Testis (tissue), 2 donors: ENCODE results near the gene STARD5.

Experiments
- CTCF ChIP-seq, 3 experiments: fragments of 450-650 bp in 2 of 3; fragments of 200-600 bp in 1 of 3; sonication (generic) in 1 of 3; IDR thresholded peaks; one replicate each; pipeline ENCODE4 v1.5.1; 2016 to 2019; ENCODE audit warnings: antibody characterized with exemption in 3 of 3, mild to moderate bottlenecking in 2 of 3, moderate library complexity in 1 of 3
- POLR2A ChIP-seq: fragments of 450-650 bp; IDR thresholded peaks from one replicate; pipeline ENCODE4 v1.6.1; 2017; ENCODE audit warnings: antibody characterized with exemption, mild to moderate bottlenecking, moderate library complexity

DNA sequence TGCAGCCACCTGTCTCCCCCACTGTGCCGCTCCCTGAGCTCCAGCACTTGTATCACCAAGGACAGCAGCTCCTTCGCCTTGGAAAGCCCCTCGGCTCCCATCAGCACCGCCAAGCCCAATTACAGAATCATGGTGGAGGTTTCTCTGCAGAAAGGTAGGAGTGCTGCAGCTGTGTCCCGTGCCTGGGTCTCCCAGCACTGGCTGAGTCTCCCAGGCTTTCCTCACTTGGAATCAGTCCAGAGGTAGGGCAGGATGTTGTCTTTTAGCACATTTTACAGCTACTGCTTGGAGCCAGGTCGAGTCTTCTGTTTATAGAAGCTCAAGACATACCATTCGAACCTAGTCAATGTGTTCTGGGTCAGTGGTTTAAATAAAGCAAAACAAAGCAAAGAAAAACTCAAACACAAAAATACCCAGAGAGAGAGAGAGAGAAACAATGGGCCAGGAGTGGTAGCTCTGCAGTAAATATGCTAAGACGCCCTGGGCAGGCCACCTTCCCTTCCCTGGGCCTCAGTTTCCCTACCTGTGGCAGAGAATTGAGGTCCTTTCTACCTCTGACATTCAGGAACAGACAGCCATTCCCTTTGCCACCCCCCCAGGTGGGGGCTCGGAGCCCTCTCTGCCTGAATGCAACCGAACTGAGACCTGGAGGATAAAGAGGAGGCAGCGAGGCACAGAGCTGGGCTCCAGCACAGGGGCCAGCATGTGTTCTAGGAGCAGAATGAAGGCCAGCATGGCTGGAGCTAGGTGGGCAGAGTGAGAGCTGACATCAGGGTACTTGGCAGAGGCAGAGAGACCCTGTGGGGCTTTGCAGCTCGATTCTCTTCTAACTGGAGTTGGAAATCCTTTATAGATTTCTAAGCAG lies 44.1 kb downstream of the STARD5 start:
- TF ChIP-seq CTCF (IDR thresholded peaks at IDR 0.05), result no peak
- no peak for TF ChIP-seq POLR2A
